Stimulated activated CD4-positive, alpha-beta T cell treated with anti-CD3 and anti-CD28 coated beads, Interleukin-15, amount 100 ng/mL, for 48 hours (primary cell): ENCODE measurements around the gene LYPD1.

ENCODE experiments used
- DNase-seq, 2 donors: peaks; one replicate each; pipeline ENCODE4 v3.0.0-alpha.2; 2020; ENCODE audit warnings: low read depth in 2 of 2

The LYPD1 gene

DNA sequence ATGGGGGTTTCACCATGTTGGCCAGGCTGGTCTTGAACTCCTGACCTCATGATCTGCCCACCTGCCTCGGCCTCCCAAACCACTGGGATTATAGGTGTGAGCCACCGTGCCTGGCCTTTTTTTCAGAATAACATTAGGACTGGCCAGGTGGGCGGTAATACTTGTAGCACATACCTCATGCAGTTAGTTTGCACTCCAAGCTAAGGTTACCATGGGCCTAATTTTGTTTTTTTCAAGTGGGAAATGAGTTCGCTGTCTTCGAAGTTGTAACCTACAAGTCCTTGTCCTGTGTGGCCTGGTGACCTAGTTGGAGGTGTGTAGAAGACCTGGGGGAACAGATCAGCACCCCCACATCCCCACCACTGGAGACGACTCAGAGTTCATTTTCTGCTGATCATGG lies 74.8 kb downstream of the LYPD1 start:
- no peak for DNase-seq
